ENCODE measurements around the gene PGAP3.
A peak's percentile ranks its signal among the peaks of the same experiment; 100 is the strongest.
"Not testable (repeated sequence)": the region's sequence is repeated elsewhere in the genome, so short reads cannot be mapped to it uniquely, and the experiment has no call there.

The PGAP3 gene, protein sequence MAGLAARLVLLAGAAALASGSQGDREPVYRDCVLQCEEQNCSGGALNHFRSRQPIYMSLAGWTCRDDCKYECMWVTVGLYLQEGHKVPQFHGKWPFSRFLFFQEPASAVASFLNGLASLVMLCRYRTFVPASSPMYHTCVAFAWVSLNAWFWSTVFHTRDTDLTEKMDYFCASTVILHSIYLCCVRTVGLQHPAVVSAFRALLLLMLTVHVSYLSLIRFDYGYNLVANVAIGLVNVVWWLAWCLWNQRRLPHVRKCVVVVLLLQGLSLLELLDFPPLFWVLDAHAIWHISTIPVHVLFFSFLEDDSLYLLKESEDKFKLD

DNA sequence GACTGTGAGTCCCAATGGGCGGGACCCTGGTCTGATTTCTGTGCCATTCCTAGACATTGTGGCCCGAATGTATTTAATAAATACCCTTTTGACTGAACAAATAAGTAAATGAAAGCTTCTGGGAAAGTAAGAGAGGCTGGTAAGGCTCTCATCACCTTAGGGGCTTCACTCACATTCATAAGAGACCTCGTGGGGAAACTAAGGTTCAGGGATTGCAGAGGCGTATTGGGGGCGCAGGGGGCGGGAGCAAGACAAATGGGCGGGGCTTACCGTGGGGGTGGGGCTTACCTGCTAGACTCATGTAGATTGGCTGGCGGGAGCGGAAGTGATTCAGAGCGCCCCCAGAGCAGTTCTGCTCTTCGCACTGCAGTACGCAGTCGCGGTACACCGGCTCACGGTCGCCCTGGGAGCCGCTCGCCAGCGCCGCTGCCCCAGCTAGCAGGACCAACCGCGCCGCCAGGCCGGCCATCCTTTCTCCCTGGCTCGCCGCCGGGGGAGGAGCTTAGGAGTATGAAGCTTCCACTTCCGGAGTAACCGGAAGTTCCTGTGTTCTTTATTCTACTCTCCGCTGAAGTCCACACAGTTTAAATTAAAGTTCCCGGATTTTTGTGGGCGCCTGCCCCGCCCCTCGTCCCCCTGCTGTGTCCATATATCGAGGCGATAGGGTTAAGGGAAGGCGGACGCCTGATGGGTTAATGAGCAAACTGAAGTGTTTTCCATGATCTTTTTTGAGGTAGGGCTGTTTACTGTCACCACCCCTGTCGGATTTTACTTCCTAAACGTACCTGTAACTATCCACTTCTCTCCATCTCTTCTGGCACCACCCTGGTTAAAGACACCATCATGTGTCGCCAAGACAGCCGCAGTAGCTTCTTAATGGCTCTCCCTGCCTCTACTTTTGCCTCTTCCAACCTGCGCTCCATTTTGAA is at the start of gene PGAP3:
Gene PGAP3 (minus strand): TSS at position 512 of the 929 bp plus-strand sequence. CDS start 43 bp downstream, at position 469.
- DNase-seq (ENCODE audit: low spot score): peak; percentile 88

DNA sequence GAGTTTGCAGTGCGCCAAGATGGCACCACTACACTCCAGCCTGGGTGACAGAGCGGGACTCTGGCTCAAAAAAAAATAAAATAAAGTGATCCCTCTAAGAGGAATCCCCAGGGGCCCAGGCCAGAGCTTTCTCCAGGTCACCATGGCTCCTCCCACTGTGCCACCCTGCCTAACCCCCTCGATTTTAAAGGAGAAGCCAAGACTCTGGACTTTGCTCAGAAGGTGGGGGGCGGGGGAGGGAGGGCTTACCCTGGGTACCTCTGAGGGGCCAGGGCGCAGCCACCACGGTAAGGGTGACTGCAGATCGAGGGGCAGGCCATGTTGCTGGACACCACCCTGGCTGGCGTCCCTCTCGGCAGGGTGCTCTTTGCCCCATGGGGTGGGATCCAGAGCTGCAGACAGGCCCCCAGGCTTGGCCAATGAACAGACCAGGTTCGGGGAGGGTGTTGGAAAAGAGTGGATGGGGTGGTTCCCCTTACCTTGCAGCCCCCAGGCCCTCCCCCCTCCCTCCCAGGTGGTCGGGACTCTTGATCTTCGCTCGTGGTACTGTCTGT is 49.4 kb upstream of the PGAP3 start:
- no peak for DNase-seq (ENCODE audit: low spot score)

- no peak for DNase-seq (ENCODE audit: low spot score)
These were observed 48.7 kb upstream of the PGAP3 start for GRCh38 chr17:39736319-39737165.

GRCh38 chr17:39735882-39736281 is 48.0 kb upstream of the PGAP3 start:
- DNase-seq (ENCODE audit: low spot score): no peak

DNA sequence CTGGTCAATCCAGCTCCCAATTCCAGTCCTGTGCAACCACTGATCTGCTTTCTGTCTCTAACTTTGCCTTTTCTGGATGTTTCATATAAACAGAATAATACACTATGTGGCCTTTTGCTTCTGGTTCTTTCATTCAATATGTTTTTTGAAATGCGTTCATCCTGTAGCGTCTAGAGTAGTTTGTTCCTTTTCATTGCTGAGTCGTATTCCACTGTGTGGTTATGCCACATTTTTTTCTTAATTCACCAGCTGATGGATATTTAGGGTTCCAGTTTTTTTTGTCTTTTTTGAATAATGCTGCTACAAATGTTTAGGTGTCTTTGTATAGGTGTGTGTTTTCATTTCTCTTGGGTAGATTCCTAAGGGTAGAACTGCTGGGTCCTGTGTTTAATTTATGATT is 44.7 kb upstream of the PGAP3 start:
- DNase-seq (ENCODE audit: low spot score): no peak

GRCh38 chr17:39730095-39730921 is 42.5 kb upstream of the PGAP3 start, which contains the start of gene MIEN1:
Gene MIEN1 (minus strand): TSS chr17:39730532. CDS start chr17:39730495, 37 bp downstream.
- peak; percentile 84 for DNase-seq (ENCODE audit: low spot score)

DNA sequence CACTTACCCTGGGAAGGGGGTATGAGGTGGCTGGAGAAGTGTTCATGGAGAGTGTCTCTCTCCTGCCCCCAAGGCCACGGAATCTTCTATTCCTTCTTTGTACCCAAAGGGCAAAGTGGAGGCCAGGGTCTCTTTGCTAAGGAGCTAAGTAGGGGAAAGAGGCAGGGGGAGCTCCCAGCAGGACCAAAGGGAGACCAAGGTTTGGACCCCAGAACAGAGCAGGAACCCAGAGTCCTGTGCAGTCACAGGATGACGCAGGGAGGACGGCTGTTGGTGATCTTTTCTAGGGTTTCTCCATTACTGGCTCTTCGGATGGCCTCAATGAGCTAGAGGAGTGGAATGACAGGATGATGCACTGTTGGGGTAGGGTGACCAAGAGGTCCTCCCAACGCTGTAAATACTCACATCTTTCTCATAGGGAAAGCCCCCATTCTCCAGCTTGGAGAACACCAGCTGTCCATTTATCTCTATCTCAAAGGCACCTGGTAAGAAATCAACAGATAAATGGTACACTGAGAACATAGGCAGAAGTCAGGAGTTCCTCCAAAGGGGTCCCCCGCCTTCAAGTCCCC is 41.5 kb upstream of the PGAP3 start:
- no peak for DNase-seq (ENCODE audit: low spot score)

GRCh38 chr17:39727556-39727955 is 39.7 kb upstream of the PGAP3 start:
- no peak for DNase-seq (ENCODE audit: low spot score)

GRCh38 chr17:39726617-39727016 is 38.8 kb upstream of the PGAP3 start:
- DNase-seq (ENCODE audit: low spot score): no peak

DNA sequence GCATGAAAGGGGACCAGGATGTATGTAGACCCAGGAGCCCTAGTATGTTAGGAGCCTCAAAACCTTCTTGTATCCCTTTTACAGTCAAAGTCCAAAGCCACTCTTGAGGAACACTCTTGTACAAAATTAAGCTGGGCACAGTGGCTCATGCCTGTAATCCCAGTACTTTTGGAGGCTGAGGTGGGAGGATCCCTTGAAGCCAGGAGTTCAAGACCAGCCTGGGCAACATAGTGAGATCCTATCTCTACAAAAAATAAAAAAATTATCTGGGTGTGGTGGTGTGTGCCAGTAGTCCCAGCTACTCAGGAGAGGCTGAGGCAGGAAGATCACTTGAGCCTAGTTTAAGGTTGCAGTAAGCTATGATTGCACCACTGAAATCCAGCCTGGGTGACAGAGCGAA is 38.1 kb upstream of the PGAP3 start:
- DNase-seq (ENCODE audit: low spot score): not testable (repeated sequence)

- DNase-seq (ENCODE audit: low spot score): no peak
These were observed 36.9 kb upstream of the PGAP3 start for GRCh38 chr17:39724731-39725130.

- no peak for DNase-seq (ENCODE audit: low spot score)
These were observed 35.4 kb upstream of the PGAP3 start for GRCh38 chr17:39722965-39723848.

DNA sequence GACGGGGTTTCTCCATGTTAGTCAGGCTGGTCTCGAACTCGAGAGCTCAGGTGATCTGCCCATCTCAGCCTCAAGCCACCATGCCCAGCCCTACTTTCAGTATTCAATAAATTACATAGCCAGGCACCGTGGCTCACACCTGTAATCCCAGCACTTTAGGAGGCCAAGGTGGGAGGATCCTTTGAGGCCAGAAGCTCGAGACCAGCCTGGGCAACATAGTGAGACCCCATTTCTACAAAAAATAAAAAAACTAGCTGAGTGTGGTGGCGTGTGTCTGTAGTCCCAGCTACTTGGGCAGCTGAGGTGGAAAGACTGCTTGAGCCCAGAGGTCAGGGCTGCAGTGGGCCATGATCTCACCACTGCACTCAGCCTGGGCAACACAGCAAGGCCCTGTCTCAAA is 34.2 kb upstream of the PGAP3 start:
- no peak for DNase-seq (ENCODE audit: low spot score)

- peak; percentile 82 for DNase-seq (ENCODE audit: low spot score)
These were observed 31.9 kb upstream of the PGAP3 start for GRCh38 chr17:39719563-39720355.

- no peak for DNase-seq (ENCODE audit: low spot score)
These were observed 29.8 kb upstream of the PGAP3 start for GRCh38 chr17:39717660-39718059.

- no peak for DNase-seq (ENCODE audit: low spot score)
These were observed 29.2 kb upstream of the PGAP3 start for GRCh38 chr17:39716879-39717536.

- DNase-seq (ENCODE audit: low spot score): no peak
These were observed 28.4 kb upstream of the PGAP3 start for GRCh38 chr17:39716073-39716818.

All from putamen (tissue), 1 donor.